Esophagus muscularis mucosa (tissue), 4 donors: Measurements from ENCODE around the gene TES.

Experiments
- CTCF ChIP-seq, 3 experiments: fragments of 200-600 bp in 2 of 3; fragments of 450-650 bp in 1 of 3; sonication (generic) in 2 of 3; IDR thresholded peaks; one replicate each; pipeline ENCODE4 v1.5.1; 2017 to 2019; ENCODE audit warnings: antibody characterized with exemption in 3 of 3, mild to moderate bottlenecking in 2 of 3, moderate library complexity in 1 of 3
- EP300 ChIP-seq: sonication (generic); formaldehyde crosslinking; IDR thresholded peaks from one replicate; pipeline ENCODE4 v1.6.1; 2017; ENCODE audit warnings: antibody characterized with exemption
- POLR2AphosphoS5 ChIP-seq, 2 donors: sonication (generic); formaldehyde crosslinking; IDR thresholded peaks; one replicate each; pipeline ENCODE4 v1.6.1; 2017; ENCODE audit warnings: antibody characterized with exemption in 2 of 2

DNA sequence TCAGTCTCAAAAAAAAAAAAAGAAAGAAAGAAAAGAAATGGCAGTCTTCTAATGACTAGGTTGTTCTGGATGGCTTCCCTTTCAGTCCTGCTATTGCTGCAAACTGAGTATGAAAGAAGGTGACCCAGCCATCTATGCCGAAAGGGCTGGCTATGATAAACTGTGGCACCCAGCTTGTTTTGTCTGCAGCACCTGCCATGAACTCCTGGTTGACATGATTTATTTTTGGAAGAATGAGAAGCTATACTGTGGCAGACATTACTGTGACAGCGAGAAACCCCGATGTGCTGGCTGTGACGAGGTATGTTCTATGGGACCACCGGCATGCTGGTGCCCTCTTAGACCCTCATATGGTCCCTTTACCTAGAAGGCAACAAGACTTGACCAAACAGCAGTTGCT lies 41.3 kb downstream of the TES start:
- no peak for TF ChIP-seq CTCF (IDR thresholded peaks at IDR 0.05)
- TF ChIP-seq EP300 = no peak
- no peak for TF ChIP-seq POLR2AphosphoS5 (IDR thresholded peaks at IDR 0.05)
